SHP77 treated with DMSO at 0.1 percent for 48 hours (cell line): ENCODE results near the gene C12orf60.

ENCODE experiments used
- DNase-seq: peaks from one replicate; lab custom pipeline; 2025; lab: John Stamatoyannopoulos, UW

C12orf60 gene

DNA sequence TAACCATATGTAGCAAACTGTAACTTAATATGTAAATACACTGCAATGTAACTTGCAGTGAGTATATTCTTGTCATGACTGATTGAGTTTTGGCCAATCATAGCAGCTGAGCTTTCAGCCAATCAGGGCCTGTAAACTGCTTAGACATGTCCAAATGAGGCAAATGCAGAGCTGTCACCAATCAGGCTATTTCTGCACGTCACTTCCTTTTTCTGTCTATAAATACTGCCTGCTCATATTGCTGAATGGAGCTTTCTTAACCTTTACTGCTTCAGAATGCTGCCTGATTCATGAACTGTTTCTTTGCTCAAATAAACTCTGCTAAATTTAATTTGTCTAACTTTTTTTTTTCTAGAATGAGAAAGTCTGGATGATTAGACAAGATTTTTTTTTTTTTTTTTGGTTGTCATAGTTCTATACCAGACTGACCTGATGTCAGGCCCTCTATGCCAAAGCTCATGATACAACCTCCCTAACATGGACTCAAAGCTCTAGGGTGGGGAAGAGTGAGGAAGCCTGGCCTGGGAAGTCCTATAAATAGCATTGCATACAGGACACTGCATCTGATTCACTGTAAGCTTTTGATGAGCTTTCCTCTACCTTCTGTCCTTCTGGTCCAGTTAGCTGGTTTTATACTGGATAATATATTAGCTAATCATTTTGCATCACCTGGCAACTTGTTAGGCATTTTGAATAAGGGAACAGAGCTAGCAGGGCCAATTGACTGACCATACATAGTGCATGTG, 70.1 kb downstream of the C12orf60 start:
- DNase-seq = no peak
